ENCODE results near the gene ATF3. TPM values are rescaled to one million over a fixed set of nuclear protein-coding genes. Genes with fewer than 3 reads are reported as not detected.

Gene ATF3
- polyA plus RNA-seq, 1 donor from 2014 or later = 7.2 TPM

GRCh38 chr1:212565079-212565478 is 43.5 kb upstream of the ATF3 start:
- H3K9me2 ChIP-seq (ENCODE audit: insufficient read depth, low read length) = no peaks in the 10 kb centered on the region
- H3K27me3 ChIP-seq (ENCODE audit: insufficient read depth, low read depth, low read length) = no peaks in the 10 kb centered on the region
- no peak overlapping the region for H3K9ac ChIP-seq (ENCODE audit: low read length)
- H3K79me2 ChIP-seq (replicated peaks; ENCODE audit: insufficient read depth, low read length) = no peaks in the 10 kb centered on the region
- no peak for TF ChIP-seq EZH2 (IDR thresholded peaks at IDR 0.05; ENCODE audit: borderline replicate concordance, insufficient read depth, low read length, poor library complexity, severe bottlenecking)
- no peak for TF ChIP-seq POLR2AphosphoS5 (IDR thresholded peaks at IDR 0.05)
- TF ChIP-seq SMC3 (conservative IDR thresholded peaks at IDR 0.05; ENCODE audit: poor library complexity) = no peak
- TF ChIP-seq TAF1 (IDR thresholded peaks at IDR 0.05; ENCODE audit: low read depth) = no peak
- no peak for TF ChIP-seq EP300 (conservative IDR thresholded peaks at IDR 0.05; ENCODE audit: poor library complexity, severe bottlenecking)
- no peak for TF ChIP-seq MXI1 (conservative IDR thresholded peaks at IDR 0.05; ENCODE audit: poor library complexity, severe bottlenecking)
- no peak for TF ChIP-seq RAD21 (conservative IDR thresholded peaks at IDR 0.05)
- no peak for TF ChIP-seq REST (IDR thresholded peaks at IDR 0.05; ENCODE audit: borderline replicate concordance)
- no peak for TF ChIP-seq CTCF (IDR thresholded peaks at IDR 0.05; ENCODE audit: poor library complexity, severe bottlenecking)
- no peak overlapping the region for H3K4me2 ChIP-seq (ENCODE audit: low read length)
- no peak overlapping the region for H3K27ac ChIP-seq (ENCODE audit: low read length)
- H3K4me3 ChIP-seq (ENCODE audit: low read length) = no peak overlapping the region
- H3K9me3 ChIP-seq (ENCODE audit: low read length) = no peaks in the 10 kb centered on the region
- no peaks in the 10 kb centered on the region for H4K20me1 ChIP-seq (ENCODE audit: insufficient read depth)
- no peaks in the 10 kb centered on the region for H3K36me3 ChIP-seq (ENCODE audit: insufficient read depth, low read length)
- peaks cover 3% of the 10 kb centered on the region for H3F3A ChIP-seq (ENCODE audit: insufficient read depth, low read length, poor library complexity, severe bottlenecking)
- H2AFZ ChIP-seq (ENCODE audit: low read depth, low read length) = no peak overlapping the region

GRCh38 chr1:212565571-212566305 is 42.8 kb upstream of the ATF3 start:
- no peak overlapping the region for H3K4me2 ChIP-seq (ENCODE audit: low read length)
- H3K79me2 ChIP-seq (replicated peaks; ENCODE audit: insufficient read depth, low read length) = no peaks in the 10 kb centered on the region
- TF ChIP-seq EP300 (conservative IDR thresholded peaks at IDR 0.05; ENCODE audit: poor library complexity, severe bottlenecking) = no peak
- no peaks in the 10 kb centered on the region for H3K9me2 ChIP-seq (ENCODE audit: insufficient read depth, low read length)
- peak overlapping the region; percentile 53 for H3K9ac ChIP-seq (ENCODE audit: low read length)
- H4K20me1 ChIP-seq (ENCODE audit: insufficient read depth) = no peaks in the 10 kb centered on the region
- H3K9me3 ChIP-seq (ENCODE audit: low read length) = no peaks in the 10 kb centered on the region
- H3F3A ChIP-seq (ENCODE audit: insufficient read depth, low read length, poor library complexity, severe bottlenecking) = peaks cover 3% of the 10 kb centered on the region
- no peak overlapping the region for H3K4me3 ChIP-seq (ENCODE audit: low read length)
- no peaks in the 10 kb centered on the region for H3K36me3 ChIP-seq (ENCODE audit: insufficient read depth, low read length)
- peak overlapping the region; percentile 76 for H3K27ac ChIP-seq (ENCODE audit: low read length)
- H3K27me3 ChIP-seq (ENCODE audit: insufficient read depth, low read depth, low read length) = no peaks in the 10 kb centered on the region
- H2AFZ ChIP-seq (ENCODE audit: low read depth, low read length) = no peak overlapping the region
